Mesodermal cell (in vitro differentiated cells): ENCODE measurements around the gene PLXND1.
"Not testable (repeated sequence)": the region's sequence is repeated elsewhere in the genome, so short reads cannot be mapped to it uniquely, and the experiment has no call there.

ENCODE experiments used
- H3K27ac ChIP-seq: 2 replicates; pipeline ENCODE4 v1.7.0; 2013; ENCODE audit warnings: mild to moderate bottlenecking, low read depth, low read length, moderate library complexity; ENCODE audit not compliant: severe bottlenecking
- H3K36me3 ChIP-seq: 2 replicates; pipeline ENCODE4 v1.7.1; 2013; ENCODE audit warnings: mild to moderate bottlenecking, low read length, moderate library complexity; ENCODE audit not compliant: control insufficient read depth, insufficient read depth
- H3K4me1 ChIP-seq: one replicate; pipeline ENCODE4 v1.7.1; 2013; ENCODE audit warnings: mild to moderate bottlenecking, low read length; ENCODE audit not compliant: insufficient read depth, control insufficient read depth, poor library complexity, severe bottlenecking
- H3K4me3 ChIP-seq: 2 replicates; pipeline ENCODE4 v1.7.0; 2013; ENCODE audit warnings: low read length, control low read depth, mild to moderate bottlenecking; ENCODE audit not compliant: insufficient read depth, poor library complexity, severe bottlenecking; ENCODE audit errors: extremely low read depth
- H3K9me3 ChIP-seq: 2 replicates; pipeline ENCODE4 v1.7.1; 2013; ENCODE audit warnings: mild to moderate bottlenecking, low read length, moderate library complexity; ENCODE audit not compliant: control insufficient read depth
- WGBS, 2 experiments: methylation state at CpG; one replicate each; pipeline ENCODE4 v1.1.5; 2013; ENCODE audit warnings: missing lambda C conversion rate in 2 of 2; ENCODE audit not compliant: insufficient coverage in 2 of 2; 5-methylcytosine and 5-hydroxymethylcytosine counted together

Gene PLXND1

GRCh38 chr3:129641567-129642260, 35.2 kb upstream of the PLXND1 start:
- not testable (repeated sequence) for H3K4me3 ChIP-seq, H3K4me1 ChIP-seq, H3K27ac ChIP-seq, H3K9me3 ChIP-seq, H3K36me3 ChIP-seq
- no CpG with 5 or more reads among the region's 10 CpGs for WGBS, 2 experiments

- not testable (repeated sequence) for H3K9me3 ChIP-seq, H3K4me3 ChIP-seq, H3K27ac ChIP-seq, H3K36me3 ChIP-seq, H3K4me1 ChIP-seq
- 100% methylated on average over 1 of the region's 7 CpGs; no CpG with 5 or more reads in 1 of the 2 experiments for WGBS, 2 experiments
These were observed 34.5 kb upstream of the PLXND1 start for GRCh38 chr3:129640985-129641384.

- Histone ChIP-seq H3K36me3 (no peaks in the 10 kb centered on the region), H3K4me3 (no peak overlapping the region), H3K27ac (no peak overlapping the region), H3K9me3 (peaks cover 6% of the 10 kb centered on the region), H3K4me1 (no peaks in the 10 kb centered on the region)
- WGBS, 2 experiments: 91 to 96% methylated on average over 2 to 3 of the region's 3 CpGs
These were observed 32.0 kb upstream of the PLXND1 start for GRCh38 chr3:129638481-129638880.

GRCh38 chr3:129636082-129636481, 29.6 kb upstream of the PLXND1 start:
- 84 to 88% methylated on average over 3 of the region's 3 CpGs for WGBS, 2 experiments
- no peak overlapping the region for H3K27ac ChIP-seq

GRCh38 chr3:129635656-129636055, 29.2 kb upstream of the PLXND1 start:
- 100% methylated on average over 1 to 3 of the region's 4 CpGs for WGBS, 2 experiments
- Histone ChIP-seq H3K36me3 (no peaks in the 10 kb centered on the region), H3K9me3 (peaks cover 6% of the 10 kb centered on the region), H3K4me1 (no peaks in the 10 kb centered on the region), H3K27ac (no peak overlapping the region), H3K4me3 (no peak overlapping the region)

More at GRCh38 chr3:129636082-129636481, 29.6 kb upstream of the PLXND1 start:
- Histone ChIP-seq H3K4me1 (no peaks in the 10 kb centered on the region), H3K9me3 (peaks cover 6% of the 10 kb centered on the region), H3K4me3 (no peak overlapping the region), H3K36me3 (no peaks in the 10 kb centered on the region)

- H3K4me1 ChIP-seq: no peaks in the 10 kb centered on the region
- no peaks in the 10 kb centered on the region for H3K36me3 ChIP-seq
- H3K27ac ChIP-seq: no peak overlapping the region
- no peak overlapping the region for H3K4me3 ChIP-seq
- 82 to 98% methylated on average over 8 of the region's 10 CpGs for WGBS, 2 experiments
- H3K9me3 ChIP-seq: peaks cover 6% of the 10 kb centered on the region
These were observed 27.4 kb upstream of the PLXND1 start for GRCh38 chr3:129633751-129634481.

GRCh38 chr3:129632977-129633376, 26.5 kb upstream of the PLXND1 start:
- Histone ChIP-seq H3K4me1 (peaks cover 4% of the 10 kb centered on the region), H3K36me3 (no peaks in the 10 kb centered on the region), H3K9me3 (peaks cover 6% of the 10 kb centered on the region), H3K27ac (no peak overlapping the region), H3K4me3 (no peak overlapping the region)
- 91 to 97% methylated on average over 8 to 10 of the region's 10 CpGs for WGBS, 2 experiments

- Histone ChIP-seq H3K36me3 (no peaks in the 10 kb centered on the region), H3K9me3 (peaks cover 6% of the 10 kb centered on the region), H3K27ac (no peak overlapping the region), H3K4me3 (no peak overlapping the region), H3K4me1 (peaks cover 4% of the 10 kb centered on the region)
- 94 to 98% methylated on average over 11 of the region's 11 CpGs for WGBS, 2 experiments
These were observed 26.1 kb upstream of the PLXND1 start for GRCh38 chr3:129632556-129632955.

- peaks cover 6% of the 10 kb centered on the region for H3K9me3 ChIP-seq
- no peaks in the 10 kb centered on the region for H3K36me3 ChIP-seq
- H3K27ac ChIP-seq: no peak overlapping the region
- H3K4me1 ChIP-seq: peaks cover 4% of the 10 kb centered on the region
- 79 to 94% methylated on average over 9 of the region's 9 CpGs for WGBS, 2 experiments
- no peak overlapping the region for H3K4me3 ChIP-seq
These were observed 25.6 kb upstream of the PLXND1 start for GRCh38 chr3:129632056-129632455.

GRCh38 chr3:129629011-129629410, 22.5 kb upstream of the PLXND1 start:
- H3K4me1 ChIP-seq: peaks cover 25% of the 10 kb centered on the region
- WGBS, 2 experiments: 77 to 78% methylated on average over 5 of the region's 6 CpGs
- H3K36me3 ChIP-seq: no peaks in the 10 kb centered on the region
- H3K9me3 ChIP-seq: no peaks in the 10 kb centered on the region
- no peak overlapping the region for H3K27ac ChIP-seq
- H3K4me3 ChIP-seq: no peak overlapping the region

- Histone ChIP-seq H3K27ac (peak overlapping the region; percentile 94), H3K4me1 (peaks cover 29% of the 10 kb centered on the region), H3K4me3 (peak overlapping the region; percentile 46), H3K9me3 (no peaks in the 10 kb centered on the region), H3K36me3 (no peaks in the 10 kb centered on the region)
- 27 to 30% methylated on average over 6 of the region's 9 CpGs for WGBS, 2 experiments
These were observed 21.7 kb upstream of the PLXND1 start for GRCh38 chr3:129628169-129628522.
